Cardiac septum (tissue), 1 donor: ENCODE results near the gene CRIM1. TPM values are rescaled to one million over a fixed set of nuclear protein-coding genes. Genes with fewer than 3 reads are reported as not detected.
A peak's percentile ranks its signal among the peaks of the same experiment; 100 is the strongest.

Experiments used
- DNase-seq: peaks from one replicate; pipeline ENCODE4 v3.0.0-alpha.2; 2020; ENCODE audit warnings: low spot score
- intact Hi-C: fragments of 100-400 bp; cut with DNase I; formaldehyde crosslinking; loops from one replicate; pipeline ENCODE4 v1.14.0; 2022
- total RNA-seq: library from RNA; stranded (reverse); fragmentation: NEBNext Ultra II Directional; extraction: Animal tissue kit (Norgen Biotek cat#: 25700); gene quantifications from one replicate; pipeline ENCODE4 v1.2.1, GENCODE V29; 2021
- donor health status: DM: no; HTN: no; CAD: no.

The CRIM1 gene
- total RNA-seq, 1 donor from 2014 or later, result 125 TPM

GRCh38 chr2:36578343-36579296 is 223.0 kb downstream of the CRIM1 start:
- intact Hi-C loops, result no loop called here
- DNase-seq, result no peak

DNA sequence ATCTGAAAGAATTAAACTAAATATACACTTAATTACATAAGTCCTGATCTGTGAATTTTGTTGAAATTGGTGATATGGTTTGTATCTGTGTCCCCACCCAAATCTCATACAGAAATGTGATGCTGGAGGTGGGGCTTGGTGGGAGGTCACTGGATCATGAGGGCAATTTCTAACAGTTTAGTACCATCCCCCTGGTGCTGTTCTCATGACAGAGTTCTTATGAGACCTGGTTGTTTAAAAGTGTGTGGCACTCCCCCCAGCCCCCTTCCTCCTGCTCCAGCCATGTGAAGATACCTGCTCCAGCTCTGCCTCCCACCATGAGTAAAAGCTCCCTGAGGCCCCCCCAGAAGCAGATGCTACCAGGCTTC is 223.7 kb downstream of the CRIM1 start:
- intact Hi-C loops, result no loop called here
- no peak for DNase-seq

DNA sequence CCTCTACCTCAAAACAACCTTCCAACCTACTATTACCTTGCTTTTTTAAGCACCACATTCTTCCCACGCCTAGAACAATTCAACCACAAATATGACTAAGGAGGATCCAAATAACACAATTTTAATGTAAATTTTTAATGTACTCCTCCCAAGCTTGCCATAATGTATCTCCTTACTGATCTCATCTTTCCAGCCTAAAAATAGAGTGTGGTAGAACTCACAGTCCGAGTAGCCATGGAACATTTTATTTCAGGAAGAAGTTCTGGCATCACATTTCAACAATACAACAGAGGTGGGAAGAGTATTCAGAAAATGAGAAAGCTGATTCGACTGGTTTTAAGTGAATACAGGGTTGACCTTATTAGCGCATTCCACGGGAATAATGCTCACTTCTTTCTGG is 227.0 kb downstream of the CRIM1 start:
- no peak for DNase-seq
- intact Hi-C loops, result loop anchor here (5.0 kb wide), 1 partner anchor 40 kb away; no protein-coding TSS in a partner anchor

DNA sequence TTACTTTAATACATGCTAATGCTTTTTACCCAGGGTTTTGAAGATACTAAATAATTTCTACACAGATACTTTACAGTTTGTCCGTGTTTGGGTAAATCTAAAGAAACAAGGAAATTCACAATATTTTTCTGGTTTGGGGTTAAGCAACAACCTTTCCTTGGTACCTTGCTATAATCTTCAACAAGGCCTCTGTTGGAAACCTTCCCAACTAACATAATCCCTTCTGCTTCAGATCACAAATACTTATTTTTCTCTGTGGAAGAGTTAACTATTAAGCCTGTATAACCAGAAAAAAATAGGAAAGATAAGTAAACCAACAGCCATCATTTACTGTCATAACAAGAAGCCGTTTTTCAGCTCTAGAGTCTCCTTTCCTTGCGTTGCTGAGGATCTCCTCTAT is 227.4 kb downstream of the CRIM1 start:
- intact Hi-C loops, result loop anchor here (5.0 kb wide), 1 partner anchor 41 kb away; no protein-coding TSS in a partner anchor
- DNase-seq, result no peak

DNA sequence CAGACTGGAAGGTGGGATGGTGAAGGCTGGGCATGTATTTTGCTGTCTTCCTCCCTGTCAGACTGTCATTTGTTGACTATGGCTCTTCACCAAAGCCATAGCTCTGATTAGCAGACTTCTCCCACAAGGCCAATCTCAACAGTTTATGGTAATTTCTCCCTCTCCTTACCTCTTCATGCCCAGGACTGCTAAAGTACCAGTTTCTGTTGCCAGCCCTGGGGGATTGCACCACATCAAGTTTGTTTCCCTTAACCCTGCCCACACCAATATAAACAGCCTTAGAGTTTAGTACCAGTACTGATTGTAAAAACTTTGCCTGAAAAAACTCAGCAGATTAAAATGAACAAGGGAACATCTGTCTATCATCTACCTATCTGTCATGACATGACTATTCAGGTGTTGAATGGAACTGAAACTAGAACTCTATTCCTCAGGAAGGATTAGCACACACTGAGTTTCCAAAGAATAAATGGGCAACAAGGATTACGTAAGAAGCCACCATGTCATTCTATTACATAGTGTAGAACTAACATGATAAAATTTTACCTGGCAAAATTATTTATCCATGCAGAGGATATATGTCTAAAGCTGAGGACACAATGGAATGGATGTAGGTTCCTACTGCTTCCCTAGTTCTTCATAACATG is 228.7 kb downstream of the CRIM1 start:
- no peak for DNase-seq
- intact Hi-C loops, result loop anchor here (5.0 kb wide), 1 partner anchor 42 kb away; no protein-coding TSS in a partner anchor

- no peak for DNase-seq
- intact Hi-C loops, result no loop called here
These were observed 231.1 kb downstream of the CRIM1 start for GRCh38 chr2:36586672-36587071.

DNA sequence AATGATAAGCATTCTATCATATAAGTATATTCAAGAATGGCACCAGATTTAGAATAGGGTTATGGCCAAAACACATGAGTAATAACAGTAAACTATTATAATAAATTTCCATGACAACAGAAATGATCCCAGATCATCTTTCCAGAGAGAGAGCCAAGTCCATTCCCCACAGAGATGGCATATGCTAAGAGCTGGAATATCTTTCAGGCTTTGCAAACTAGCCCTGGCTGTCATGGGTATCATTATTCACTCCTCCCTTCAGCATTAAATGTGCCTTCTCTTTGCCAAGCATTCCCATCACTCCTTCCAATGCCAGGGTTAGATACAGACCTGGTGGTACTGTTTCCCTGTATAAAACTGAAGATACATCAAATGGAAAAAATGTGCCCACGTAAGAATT is 231.5 kb downstream of the CRIM1 start:
- intact Hi-C loops, result no loop called here
- no peak for DNase-seq

DNA sequence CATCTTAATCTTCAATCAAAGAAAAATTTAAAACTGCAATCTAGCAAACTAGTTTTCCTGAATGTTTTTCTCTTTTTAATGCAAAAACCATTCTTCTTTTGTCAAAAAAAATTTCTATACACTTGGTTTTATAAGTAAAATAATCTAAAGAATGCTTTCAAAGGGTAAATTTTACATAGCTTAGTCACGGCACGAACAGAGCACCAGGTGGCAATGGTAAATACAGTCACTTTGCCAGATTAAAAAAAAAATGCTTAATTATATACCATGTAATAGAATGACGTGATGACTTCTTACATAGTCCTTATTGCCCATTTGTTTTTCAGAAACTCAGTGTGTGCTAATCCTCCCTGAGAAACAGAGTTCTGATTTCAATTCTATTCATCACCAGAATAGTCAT is 232.0 kb downstream of the CRIM1 start:
- intact Hi-C loops, result no loop called here
- DNase-seq, result no peak

- intact Hi-C loops, result no loop called here
- DNase-seq, result no peak
These were observed 233.7 kb downstream of the CRIM1 start for GRCh38 chr2:36589230-36589630.

- DNase-seq, result no peak
- intact Hi-C loops, result loop anchor here (5.0 kb wide), 2 partner anchors 48 to 238 kb away; partner anchors contain the start of gene CRIM1
These were observed 239.3 kb downstream of the CRIM1 start for GRCh38 chr2:36594849-36595248.

DNA sequence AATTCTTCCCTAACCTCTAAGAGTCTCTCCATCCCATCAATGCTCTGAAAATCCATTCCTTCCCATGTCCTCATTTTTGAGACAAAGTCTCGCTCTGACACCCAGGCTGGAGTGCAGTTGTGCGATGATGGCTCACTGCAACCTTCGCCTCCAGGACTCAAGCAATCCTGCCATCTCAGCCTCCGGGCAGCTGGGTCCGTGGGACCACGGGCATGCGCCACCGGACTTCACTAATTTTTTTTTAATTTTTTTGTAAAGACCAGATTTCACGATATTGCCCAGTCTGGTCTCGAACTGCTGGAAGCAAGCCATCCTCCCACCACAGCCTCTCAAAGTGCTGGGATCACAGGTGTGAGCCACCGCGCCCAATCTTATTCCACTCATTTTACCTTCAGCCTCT is 240.8 kb downstream of the CRIM1 start:
- intact Hi-C loops, result loop anchor here (5.0 kb wide), 2 partner anchors 49 to 239 kb away; partner anchors contain the start of gene CRIM1
- DNase-seq, result no peak

DNA sequence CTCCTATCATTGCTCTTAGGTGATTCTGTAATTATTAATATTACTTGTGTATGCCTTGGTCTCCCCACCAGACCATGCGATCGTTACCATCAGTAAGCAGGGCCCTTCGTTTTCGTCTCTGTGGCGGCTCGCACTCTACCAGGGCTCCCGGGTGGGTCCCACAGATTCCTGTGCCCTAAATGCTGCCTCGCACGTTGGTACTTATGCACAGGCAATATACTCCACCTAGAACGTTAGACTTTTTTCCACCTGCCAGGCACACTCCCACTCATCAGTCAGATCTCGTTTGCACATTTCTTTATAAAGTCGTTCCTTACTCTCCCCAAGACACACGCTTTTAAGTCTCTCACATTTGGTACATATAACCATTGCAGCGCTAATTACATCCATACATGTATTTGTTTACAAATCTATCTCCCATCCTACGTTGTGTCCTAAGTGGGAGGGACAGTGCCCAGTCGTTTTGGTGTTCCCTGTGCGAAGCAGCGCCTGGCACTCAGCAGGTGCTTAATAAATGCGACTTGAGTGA is 241.5 kb downstream of the CRIM1 start:
- no peak for DNase-seq
- intact Hi-C loops, result loop anchor here (5.0 kb wide), 2 partner anchors 50 to 240 kb away; partner anchors contain the start of gene CRIM1

DNA sequence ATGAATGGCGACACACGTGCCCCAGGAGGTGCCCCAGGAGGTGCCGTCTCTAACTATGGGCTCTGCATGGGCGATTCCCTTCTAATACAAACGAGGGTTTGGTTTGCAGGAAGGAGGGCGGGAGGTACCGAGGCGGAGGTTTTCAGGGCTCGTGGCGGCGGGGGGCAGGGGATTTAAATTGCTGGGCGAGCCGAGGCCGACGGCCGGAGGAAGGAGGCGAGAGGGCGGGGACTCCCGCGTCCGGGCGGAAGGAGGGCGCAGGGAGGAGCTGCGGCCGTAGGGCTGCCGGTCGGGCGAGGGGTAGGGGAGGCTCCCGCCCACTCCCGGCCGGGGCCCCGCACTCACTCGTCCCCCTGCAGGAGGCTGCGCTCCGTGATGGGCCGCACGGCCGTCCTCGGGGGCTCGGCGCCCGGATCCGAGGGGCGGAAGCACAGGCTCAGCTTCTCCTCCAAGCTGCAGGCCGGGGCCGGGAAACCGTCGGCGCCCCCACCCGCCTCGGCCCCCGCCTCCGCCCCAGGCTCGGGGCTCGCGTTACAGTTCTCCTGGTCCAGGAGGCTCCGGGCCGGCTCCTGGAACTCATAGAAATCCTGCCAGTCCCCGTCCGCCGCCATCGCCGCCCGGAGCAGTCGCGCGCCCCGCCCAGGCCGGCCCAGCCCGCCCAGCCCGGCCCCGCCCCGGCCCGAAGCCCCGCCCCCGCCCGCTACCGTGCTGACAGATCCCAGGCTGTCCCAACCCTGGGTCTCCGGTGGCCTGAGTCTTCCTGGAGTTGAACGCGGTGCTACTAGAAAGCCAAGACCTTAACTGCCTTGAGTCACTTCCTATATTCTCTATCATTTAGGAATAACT is 242.2 kb downstream of the CRIM1 start, which contains the start of gene FEZ2:
FEZ2 (minus strand) TSS at position 637 of the 846 bp plus-strand sequence; CDS start at position 611, 26 bp downstream.
- DNase-seq, result peak; percentile 90
- intact Hi-C loops, result loop anchor here (5.0 kb wide), 2 partner anchors 50 to 240 kb away; partner anchors contain the start of gene CRIM1

Other genes with a start within 250 kb of the CRIM1 start
- 50.5 TPM for gene FEZ2, start 242.4 kb downstream of the CRIM1 start, total RNA-seq